Muscle layer of duodenum (tissue), 2 donors: Measurements from ENCODE around the gene DNAL4.
"Not testable (repeated sequence)": the region's sequence is repeated elsewhere in the genome, so short reads cannot be mapped to it uniquely, and the experiment has no call there.

Experiments
- H3K27ac ChIP-seq: one replicate; pipeline ENCODE4 v1.7.0; 2013; ENCODE audit warnings: mild to moderate bottlenecking, low read length
- H3K27me3 ChIP-seq: one replicate; pipeline ENCODE4 v1.7.0; 2013; ENCODE audit warnings: low read depth, mild to moderate bottlenecking, control low read depth, low read length
- H3K36me3 ChIP-seq, 2 donors: one replicate each; pipeline ENCODE4 v1.7.0; 2013; ENCODE audit warnings: low read length in 2 of 2, control low read depth in 1 of 2, mild to moderate bottlenecking in 1 of 2; ENCODE audit not compliant: insufficient read depth in 2 of 2, control insufficient read depth in 1 of 2
- H3K4me1 ChIP-seq, 2 donors: one replicate each; pipeline ENCODE4 v1.7.0; 2013; ENCODE audit warnings: low read length in 2 of 2, mild to moderate bottlenecking in 2 of 2, control low read depth in 1 of 2, moderate library complexity in 1 of 2; ENCODE audit not compliant: insufficient read depth in 2 of 2, control insufficient read depth in 1 of 2
- H3K4me3 ChIP-seq, 2 donors: one replicate each; pipeline ENCODE4 v1.7.0; 2013; ENCODE audit warnings: low read length in 2 of 2, low read depth in 1 of 2, mild to moderate bottlenecking in 1 of 2
- H3K9me3 ChIP-seq, 2 donors: one replicate each; pipeline ENCODE4 v1.7.0; 2013; ENCODE audit warnings: low read length in 2 of 2, control low read depth in 1 of 2, mild to moderate bottlenecking in 1 of 2; ENCODE audit not compliant: control insufficient read depth in 1 of 2
- donor health status: healthy.

The DNAL4 gene

GRCh38 chr22:38824585-38824984, 30.6 kb upstream of the DNAL4 start:
- Histone ChIP-seq H3K27me3 (no peaks in the 10 kb centered on the region), H3K36me3 (no peaks in the 10 kb centered on the region), H3K27ac (no peak overlapping the region), H3K4me1 (no peaks in the 10 kb centered on the region), H3K9me3 (no peaks in the 10 kb centered on the region), H3K4me3 (no peak overlapping the region)

GRCh38 chr22:38823637-38824036, 29.7 kb upstream of the DNAL4 start:
- Histone ChIP-seq H3K4me3 (no peak overlapping the region), H3K27ac (no peak overlapping the region), H3K4me1 (no peaks in the 10 kb centered on the region), H3K9me3 (no peaks in the 10 kb centered on the region), H3K36me3 (no peaks in the 10 kb centered on the region), H3K27me3 (no peaks in the 10 kb centered on the region)

DNA sequence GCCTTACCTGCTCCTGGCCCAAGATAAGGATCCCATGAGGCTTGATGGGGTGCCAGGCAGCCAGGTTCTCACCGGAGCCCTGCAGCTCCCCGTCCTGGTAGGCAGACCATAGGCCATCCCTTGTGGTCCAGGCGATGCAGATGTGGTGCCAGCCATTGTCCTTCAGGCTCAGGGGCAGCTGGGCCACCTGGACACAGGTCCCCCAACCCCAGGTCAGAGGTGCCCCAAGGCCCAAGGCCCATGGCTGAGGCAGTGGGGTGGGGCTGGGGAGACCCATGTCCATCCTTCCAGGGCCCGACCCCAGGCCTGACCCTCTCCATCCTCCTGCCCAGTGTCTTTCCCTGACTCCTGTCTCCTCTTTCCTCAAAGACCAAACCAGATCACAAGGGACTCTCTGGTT, 29.1 kb upstream of the DNAL4 start:
- Histone ChIP-seq H3K4me3 (no peak overlapping the region), H3K4me1 (no peaks in the 10 kb centered on the region), H3K9me3 (no peaks in the 10 kb centered on the region), H3K27ac (no peak overlapping the region), H3K36me3 (no peaks in the 10 kb centered on the region), H3K27me3 (no peaks in the 10 kb centered on the region)

DNA sequence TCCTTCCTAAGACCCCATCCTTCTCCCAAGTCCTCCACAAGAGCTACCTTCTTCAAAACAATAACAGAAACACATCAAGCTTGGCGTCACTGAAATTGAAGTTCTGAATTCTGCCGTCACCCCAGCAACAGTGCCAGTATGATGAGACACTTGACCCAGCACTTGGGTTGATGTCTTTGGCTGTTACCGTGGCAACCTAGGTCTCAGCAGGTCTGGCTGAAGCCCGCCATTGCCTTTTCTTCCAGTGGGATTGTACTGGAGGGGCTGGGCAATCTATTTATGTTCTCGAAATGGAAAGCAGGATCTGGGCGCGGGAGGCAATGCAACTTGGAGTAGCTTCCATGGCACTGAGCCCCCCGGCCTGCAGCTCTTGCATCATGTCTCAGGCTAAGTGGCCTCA, 26.1 kb upstream of the DNAL4 start:
- Histone ChIP-seq H3K4me3 (no peak overlapping the region), H3K9me3 (no peaks in the 10 kb centered on the region), H3K27ac (no peak overlapping the region), H3K36me3 (no peaks in the 10 kb centered on the region), H3K27me3 (peaks cover 1% of the 10 kb centered on the region), H3K4me1 (no peaks in the 10 kb centered on the region)

DNA sequence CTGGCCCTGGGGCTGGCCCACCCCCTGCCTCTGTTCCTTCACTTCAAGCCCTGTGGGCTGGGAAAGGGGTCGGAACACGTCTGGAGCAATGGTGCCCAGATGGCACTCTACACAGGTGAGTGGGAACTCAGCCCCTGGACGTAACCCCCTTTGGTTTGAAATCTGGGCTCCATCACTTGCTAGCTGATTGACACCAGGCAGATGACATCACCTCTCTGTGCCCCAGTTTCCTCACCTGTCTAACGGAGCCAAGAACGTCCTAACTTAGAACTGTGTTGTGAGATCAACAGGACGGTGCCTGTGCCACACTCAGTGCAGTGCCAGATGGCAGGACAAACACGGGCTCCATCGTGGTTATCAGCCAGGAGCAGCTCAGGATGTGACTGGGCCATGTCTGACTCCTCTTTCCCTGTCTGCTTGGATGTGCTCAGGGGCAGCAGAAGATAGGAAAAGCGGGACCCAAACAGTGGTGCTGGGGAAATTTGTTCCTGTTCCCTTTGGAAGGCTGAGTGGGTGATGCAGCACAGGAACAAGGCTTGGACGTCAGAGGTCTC, 25.5 kb upstream of the DNAL4 start:
- no peaks in the 10 kb centered on the region for H3K4me1 ChIP-seq
- peaks cover 4% of the 10 kb centered on the region for H3K27me3 ChIP-seq
- no peak overlapping the region for H3K4me3 ChIP-seq
- H3K27ac ChIP-seq, result no peak overlapping the region
- no peaks in the 10 kb centered on the region for H3K36me3 ChIP-seq
- no peaks in the 10 kb centered on the region for H3K9me3 ChIP-seq

DNA sequence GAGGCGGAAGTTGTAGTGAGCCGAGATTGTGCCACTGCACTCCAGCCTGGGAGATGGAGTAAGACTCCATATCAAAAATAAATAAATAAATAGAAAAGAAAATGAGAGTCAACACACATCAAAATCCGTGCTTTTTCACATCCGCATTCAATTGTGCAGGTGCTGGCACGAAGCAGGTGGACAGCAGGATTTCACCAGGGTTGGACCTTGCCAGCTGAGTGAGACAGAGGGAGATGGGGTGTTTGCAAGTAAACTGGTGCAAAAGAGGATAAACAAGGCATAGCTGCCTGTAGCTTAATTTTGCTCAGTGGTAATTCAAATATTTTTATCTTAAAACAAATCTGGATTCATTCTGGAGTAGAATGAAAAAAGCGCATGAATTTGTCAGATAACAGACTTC, 23.3 kb upstream of the DNAL4 start:
- H3K36me3 ChIP-seq, result no peaks in the 10 kb centered on the region
- no peaks in the 10 kb centered on the region for H3K4me1 ChIP-seq
- H3K4me3 ChIP-seq, result no peak overlapping the region
- no peaks in the 10 kb centered on the region for H3K9me3 ChIP-seq
- H3K27me3 ChIP-seq, result peaks cover 4% of the 10 kb centered on the region
- H3K27ac ChIP-seq, result no peak overlapping the region

DNA sequence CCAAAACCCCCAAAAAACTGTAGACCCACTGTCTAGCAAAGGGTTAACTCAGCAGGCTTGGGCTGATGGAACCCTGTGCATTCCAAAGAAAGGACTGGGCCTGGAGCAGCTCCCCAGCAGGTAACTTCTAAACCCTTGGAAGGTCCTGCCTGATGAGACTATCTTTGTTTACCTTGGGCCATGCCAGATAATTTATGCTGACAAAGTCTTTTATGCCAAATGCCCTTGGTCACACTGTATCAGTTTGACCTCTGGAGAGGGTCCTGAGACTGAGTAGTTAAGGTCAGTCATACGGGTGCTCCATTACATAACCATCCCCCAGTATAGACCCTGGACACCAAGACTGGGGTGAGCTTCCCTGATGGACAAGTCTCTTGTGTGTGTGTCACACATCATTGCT, 21.9 kb upstream of the DNAL4 start:
- Histone ChIP-seq H3K4me1 (no peaks in the 10 kb centered on the region), H3K27me3 (peaks cover 4% of the 10 kb centered on the region), H3K36me3 (no peaks in the 10 kb centered on the region), H3K27ac (no peak overlapping the region), H3K4me3 (no peak overlapping the region), H3K9me3 (no peaks in the 10 kb centered on the region)

GRCh38 chr22:38811241-38811640, 17.3 kb upstream of the DNAL4 start:
- Histone ChIP-seq H3K27me3 (peaks cover 4% of the 10 kb centered on the region), H3K4me3 (no peak overlapping the region), H3K27ac (no peak overlapping the region), H3K9me3 (peaks cover 0 to 3% of the 10 kb centered on the region in 2 donors), H3K4me1 (no peaks in the 10 kb centered on the region), H3K36me3 (no peaks in the 10 kb centered on the region)

GRCh38 chr22:38805041-38805593, 11.2 kb upstream of the DNAL4 start:
- H3K9me3 ChIP-seq, H3K4me1 ChIP-seq, H3K4me3 ChIP-seq, H3K36me3 ChIP-seq, H3K27ac ChIP-seq, H3K27me3 ChIP-seq: not testable (repeated sequence)

DNA sequence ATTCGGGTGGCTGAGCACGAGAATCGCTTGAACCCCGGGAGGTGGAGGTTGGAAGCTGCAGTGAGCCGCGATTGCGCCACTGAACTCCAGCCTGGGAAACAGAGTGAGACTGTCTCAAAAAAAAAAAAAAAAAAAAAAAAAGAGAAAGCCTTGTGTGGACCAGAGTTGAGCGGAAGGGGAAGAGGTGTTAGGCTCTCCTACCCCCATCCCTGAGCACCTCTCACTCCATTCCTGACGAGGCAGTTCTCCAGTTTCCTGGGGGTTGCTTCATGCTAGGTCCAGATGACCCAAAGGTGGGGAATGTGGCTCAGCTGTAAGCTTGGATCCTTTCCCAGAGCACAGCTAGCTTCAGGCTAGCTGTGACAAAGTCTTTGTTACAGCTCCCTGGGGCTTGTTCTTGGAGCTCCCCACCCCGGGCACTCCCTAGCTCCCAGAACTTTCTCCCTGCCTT, 8.8 kb upstream of the DNAL4 start:
- H3K36me3 ChIP-seq, result no peaks in the 10 kb centered on the region
- no peaks in the 10 kb centered on the region for H3K4me1 ChIP-seq
- H3K4me3 ChIP-seq, result no peak overlapping the region
- H3K9me3 ChIP-seq, result peaks cover 0 to 8% of the 10 kb centered on the region in 2 donors
- H3K27ac ChIP-seq, result no peak overlapping the region
- H3K27me3 ChIP-seq, result no peaks in the 10 kb centered on the region

DNA sequence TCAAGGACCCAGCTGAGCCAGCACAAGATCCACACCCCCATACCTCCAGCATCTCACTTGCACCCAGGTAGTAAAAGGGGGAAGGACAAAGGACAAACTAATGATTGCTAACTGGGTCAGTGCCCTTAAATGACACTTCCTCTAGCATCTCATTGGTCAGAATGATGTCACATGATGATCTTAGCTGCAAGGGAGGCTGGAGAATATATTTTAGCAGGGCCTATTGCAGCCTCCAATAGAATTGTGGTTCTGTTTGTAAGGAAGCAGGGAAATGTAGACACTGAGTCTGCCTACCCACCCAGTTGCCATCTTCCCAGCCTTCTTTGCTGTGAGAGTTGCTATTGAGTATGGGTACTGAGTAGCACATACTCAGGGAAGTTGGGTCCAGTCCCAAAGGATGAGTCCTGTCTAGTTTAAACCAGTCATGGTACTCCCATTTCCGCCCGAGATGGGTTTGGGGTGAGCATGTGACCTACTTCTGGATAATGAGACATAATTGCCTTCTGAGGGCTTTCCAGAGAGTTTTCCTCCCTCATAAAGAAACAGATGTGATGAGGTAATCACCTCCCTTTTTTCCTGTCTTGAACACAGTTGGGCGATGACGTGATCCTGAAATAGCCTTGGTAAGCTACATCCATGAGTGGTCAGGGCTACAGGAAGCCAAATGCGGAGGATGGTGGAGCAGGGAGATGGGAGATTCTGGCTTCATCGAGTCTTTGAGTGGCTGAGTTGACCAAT, 5.5 kb upstream of the DNAL4 start:
- no peak overlapping the region for H3K27ac ChIP-seq
- no peak overlapping the region for H3K4me3 ChIP-seq
- H3K4me1 ChIP-seq, result peaks cover 0 to 1% of the 10 kb centered on the region in 2 donors
- H3K27me3 ChIP-seq, result no peaks in the 10 kb centered on the region
- no peaks in the 10 kb centered on the region for H3K36me3 ChIP-seq
- peaks cover 0 to 8% of the 10 kb centered on the region in 2 donors for H3K9me3 ChIP-seq
